ENCODE data around the gene TMBIM1.
A peak's percentile ranks its signal among the peaks of the same experiment; 100 is the strongest.
"Not testable (repeated sequence)": the region's sequence is repeated elsewhere in the genome, so short reads cannot be mapped to it uniquely, and the experiment has no call there.

TMBIM1 gene

GRCh38 chr2:218290316-218291261 is 1.7 kb downstream of the TMBIM1 start:
- peak; percentile 70 to 87 for DNase-seq

GRCh38 chr2:218289639-218290315 is 2.5 kb downstream of the TMBIM1 start:
- no peak for DNase-seq

GRCh38 chr2:218286570-218287459 is 5.5 kb downstream of the TMBIM1 start:
- DNase-seq: peak; percentile 91 to 92

GRCh38 chr2:218285604-218286003 is 6.7 kb downstream of the TMBIM1 start:
- DNase-seq: peak in 1 of 2 donors; percentile 39

GRCh38 chr2:218284106-218284811 is 8.0 kb downstream of the TMBIM1 start:
- DNase-seq: peak; percentile 57 to 70

GRCh38 chr2:218282173-218282991 is 9.9 kb downstream of the TMBIM1 start:
- no peak for DNase-seq

GRCh38 chr2:218281449-218281848 is 10.9 kb downstream of the TMBIM1 start:
- DNase-seq: no peak

- no peak for DNase-seq
These were observed 11.9 kb downstream of the TMBIM1 start for GRCh38 chr2:218280260-218280870.

GRCh38 chr2:218278531-218279360 is 13.6 kb downstream of the TMBIM1 start:
- DNase-seq: no peak

GRCh38 chr2:218277921-218278320 is 14.4 kb downstream of the TMBIM1 start:
- DNase-seq: no peak

- DNase-seq: no peak
These were observed 15.1 kb downstream of the TMBIM1 start for GRCh38 chr2:218276986-218277755.

- no peak for DNase-seq
These were observed 16.8 kb downstream of the TMBIM1 start for GRCh38 chr2:218275371-218276072.

- no peak for DNase-seq
These were observed 17.7 kb downstream of the TMBIM1 start for GRCh38 chr2:218274586-218274985.

GRCh38 chr2:218273908-218274249 is 18.4 kb downstream of the TMBIM1 start:
- DNase-seq: no peak

GRCh38 chr2:218273214-218273907 is 18.9 kb downstream of the TMBIM1 start:
- DNase-seq: not testable (repeated sequence)

GRCh38 chr2:218272531-218273212 is 19.6 kb downstream of the TMBIM1 start:
- DNase-seq: peak; percentile 85 to 87

- no peak for DNase-seq
These were observed 20.3 kb downstream of the TMBIM1 start for GRCh38 chr2:218271865-218272530.

Data from CD4-positive, alpha-beta T cell treated with Interleukin-1 beta for 1 hour (primary cell).